Activated CD8-positive, alpha-beta T cell treated with anti-CD3 and anti-CD28 coated beads, Interleukin-2, amount 10 ng/mL, durations not matched to agents 7 days and 5 days (primary cell): ENCODE data around the gene CLDN9. TPM values are rescaled to one million over a fixed set of nuclear protein-coding genes. Genes with fewer than 3 reads are reported as not detected.
A peak's percentile ranks its signal among the peaks of the same experiment; 100 is the strongest.

Experiments
- ATAC-seq: fragments of 150-1000 bp; cut with Tn5 transposase; one replicate; pipeline ENCODE4 v1.10.0; 2021; ENCODE audit warnings: moderate library complexity
- CTCF ChIA-PET: fragments of 350-600 bp; sonication (Branson Sonifier 250); formaldehyde crosslinking; loops from one replicate; lab custom pipeline; 2021; ENCODE audit warnings: antibody characterized with exemption; lab: Charles Lee
- POLR2A ChIA-PET: fragments of 350-600 bp; sonication (Branson Sonifier 250); formaldehyde crosslinking; loops from one replicate; lab custom pipeline; 2021; ENCODE audit warnings: antibody characterized with exemption; lab: Charles Lee
- DNase-seq: peaks from one replicate; pipeline ENCODE4 v3.0.0-alpha.2; 2020
- H3K27ac Mint-ChIP-seq: one replicate; pipeline ENCODE4 v1.8.0; 2021; ENCODE audit warnings: mild to moderate bottlenecking, mixed read lengths
- H3K27me3 Mint-ChIP-seq: one replicate; pipeline ENCODE4 v1.8.0; 2021; ENCODE audit warnings: low read depth, mixed read lengths
- H3K36me3 Mint-ChIP-seq: one replicate; pipeline ENCODE4 v1.8.0; 2021; ENCODE audit warnings: low read depth, mixed read lengths
- H3K4me1 Mint-ChIP-seq: one replicate; pipeline ENCODE4 v1.8.0; 2021; ENCODE audit warnings: low read depth, mixed read lengths
- H3K4me3 Mint-ChIP-seq: one replicate; pipeline ENCODE4 v1.8.0; 2021; ENCODE audit warnings: mild to moderate bottlenecking, mixed read lengths
- H3K9me3 Mint-ChIP-seq: one replicate; pipeline ENCODE4 v1.8.0; 2022; ENCODE audit warnings: mixed read lengths; ENCODE audit not compliant: insufficient read depth
- total RNA-seq, 2 experiments: library from RNA; stranded (reverse); gene quantifications; one replicate each; pipeline ENCODE4 v1.2.3, GENCODE V29; 2021

Gene CLDN9
- total RNA-seq, 2 experiments from 2014 or later: 0.16 TPM; not detected in 1

DNA sequence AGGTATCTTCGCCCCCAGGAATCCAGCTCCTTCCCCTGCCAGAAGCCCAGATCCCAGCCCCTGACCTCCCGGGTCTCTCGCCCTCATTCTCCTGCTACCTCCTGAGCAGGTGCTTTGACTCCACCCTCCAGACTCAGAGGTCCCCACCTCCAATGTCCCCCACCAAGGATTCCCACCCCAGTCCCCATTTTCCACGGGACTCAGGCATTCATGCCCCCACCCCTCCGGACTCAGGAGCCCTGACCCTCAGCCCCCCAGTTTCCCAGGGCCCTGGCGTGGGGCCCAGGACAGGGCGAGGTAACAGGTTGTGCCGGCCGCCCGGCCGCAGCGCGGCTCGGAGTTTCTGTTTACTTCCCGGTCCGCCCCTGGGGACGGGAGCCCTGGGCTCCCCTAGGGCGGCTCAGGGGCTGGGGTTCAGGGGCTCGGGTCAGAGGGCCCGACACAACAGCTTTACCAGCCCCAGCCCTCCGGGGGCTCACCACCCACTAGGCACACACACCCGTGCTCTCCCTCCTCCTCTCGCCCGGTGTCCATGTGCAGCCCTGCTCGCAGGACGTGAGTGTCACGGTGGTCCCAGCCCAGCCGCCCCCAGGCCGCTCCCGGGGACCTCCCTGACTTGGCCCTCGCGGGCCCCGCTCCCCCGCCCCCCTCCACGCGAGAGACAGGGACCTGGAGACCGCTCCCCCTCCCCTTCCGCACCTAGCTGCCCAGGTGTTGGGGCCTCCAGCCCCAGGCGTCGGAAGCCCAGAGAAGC is 23.4 kb downstream of the CLDN9 start:
- DNase-seq (no peak), ATAC-seq (peak; percentile 17)
- CTCF ChIA-PET: interaction anchor here (0.9 to 16.3 kb wide), 7 partner anchors 5 to 92 kb away, joined by 3 to 270 read pairs (median 159); partner anchors contain the start of genes BICDL2, CLDN6, HCFC1R1 and MMP25
- POLR2A ChIA-PET: interaction anchor here (1.4 to 4.9 kb wide), 3 partner anchors 8 to 14 kb away, joined by 3 to 20 read pairs (median 5); partner anchors contain the start of genes HCFC1R1, THOC6 and TNFRSF12A
- no peaks in the 10 kb centered on the region for H3K9me3 Mint-ChIP-seq
- no peaks in the 10 kb centered on the region for H3K36me3 Mint-ChIP-seq
- H3K4me3 Mint-ChIP-seq: no peak overlapping the region
- peaks cover 66% of the 10 kb centered on the region for H3K27me3 Mint-ChIP-seq
- no peak overlapping the region for H3K27ac Mint-ChIP-seq
- peaks cover 16% of the 10 kb centered on the region for H3K4me1 Mint-ChIP-seq

DNA sequence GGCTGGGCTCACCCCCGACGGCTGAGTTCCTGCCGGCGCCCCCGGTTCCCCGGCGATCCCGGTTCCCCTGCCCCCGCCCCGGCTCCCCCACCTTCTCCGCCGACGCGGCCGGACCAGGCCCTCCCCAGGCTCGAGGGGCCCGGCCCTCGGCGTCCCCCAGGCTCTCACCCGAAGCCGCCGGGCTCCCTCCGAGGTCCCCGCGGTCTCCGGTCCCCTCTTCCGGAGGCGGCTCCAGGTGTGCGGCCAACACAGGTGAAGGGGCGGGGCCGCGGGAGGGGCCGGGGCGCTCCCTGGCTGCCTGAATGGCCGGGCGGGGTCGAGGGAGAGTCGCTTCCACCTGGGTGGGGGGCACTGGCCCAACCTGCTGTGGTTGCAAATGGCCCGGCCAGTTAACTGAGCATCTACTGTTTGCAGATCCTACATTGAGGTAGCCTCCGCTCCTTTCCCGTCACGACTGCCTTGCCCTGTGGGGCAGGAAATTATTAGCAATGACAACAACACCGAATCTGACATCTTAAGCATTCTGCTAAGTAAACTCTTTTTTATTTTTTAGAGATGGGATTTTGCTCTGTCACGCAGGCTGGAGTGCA is 24.1 kb downstream of the CLDN9 start, which contains the start of gene BICDL2:
Gene BICDL2 (minus strand): TSS at position 219 of the 590 bp plus-strand sequence. CDS start 1,448 bp downstream, outside the sequence.
- DNase-seq (no peak), ATAC-seq (peak; percentile 21)
- CTCF ChIA-PET: interaction anchor here (2.1 to 16.3 kb wide), 2 partner anchors 6 to 93 kb away, joined by 6 to 270 read pairs; no protein-coding TSS in a partner anchor
- POLR2A ChIA-PET: interaction anchor here (1.4 kb wide), 1 partner anchor 12 kb away, joined by 3 read pairs; no protein-coding TSS in a partner anchor
- H3K4me1 Mint-ChIP-seq: peaks cover 14% of the 10 kb centered on the region
- peaks cover 65% of the 10 kb centered on the region for H3K27me3 Mint-ChIP-seq
- no peak within 1 kb of the TSS for H3K27ac Mint-ChIP-seq
- no peaks in the 10 kb centered on the region for H3K9me3 Mint-ChIP-seq
- no peaks in the 10 kb centered on the region for H3K36me3 Mint-ChIP-seq
- no peak within 1 kb of the TSS for H3K4me3 Mint-ChIP-seq

DNA sequence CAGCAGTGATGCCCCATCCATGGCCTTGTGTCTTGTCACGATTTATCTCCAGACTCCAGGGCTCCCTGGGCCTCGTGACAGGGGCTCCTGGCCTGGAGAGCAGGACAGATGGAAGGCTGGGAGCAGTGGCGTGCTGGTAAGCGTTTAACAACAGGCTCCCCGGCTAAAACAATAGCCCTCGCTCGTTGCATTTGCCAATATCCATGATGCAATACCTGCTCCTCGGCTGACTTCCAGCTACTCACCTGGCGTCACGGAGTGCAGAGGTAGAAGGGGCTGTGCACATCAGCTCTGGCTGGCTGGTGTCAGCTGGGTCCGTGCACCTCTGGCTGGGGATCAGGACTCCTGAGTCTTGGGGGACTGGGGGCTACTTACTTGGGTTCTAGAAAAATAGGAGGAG is 25.5 kb downstream of the CLDN9 start:
- Mint-ChIP-seq H3K27me3 (peaks cover 58% of the 10 kb centered on the region), H3K4me1 (peaks cover 10% of the 10 kb centered on the region), H3K9me3 (no peaks in the 10 kb centered on the region), H3K27ac (no peak overlapping the region), H3K4me3 (no peak overlapping the region), H3K36me3 (no peaks in the 10 kb centered on the region)
- DNase-seq (no peak), ATAC-seq (no peak)
- CTCF ChIA-PET: interaction anchor here (0.9 to 16.3 kb wide), 5 partner anchors 7 to 91 kb away, joined by 3 to 270 read pairs (median 6); no protein-coding TSS in a partner anchor
- POLR2A ChIA-PET: interaction anchor here (2.6 kb wide), 1 partner anchor 11 kb away, joined by 7 read pairs; no protein-coding TSS in a partner anchor

DNA sequence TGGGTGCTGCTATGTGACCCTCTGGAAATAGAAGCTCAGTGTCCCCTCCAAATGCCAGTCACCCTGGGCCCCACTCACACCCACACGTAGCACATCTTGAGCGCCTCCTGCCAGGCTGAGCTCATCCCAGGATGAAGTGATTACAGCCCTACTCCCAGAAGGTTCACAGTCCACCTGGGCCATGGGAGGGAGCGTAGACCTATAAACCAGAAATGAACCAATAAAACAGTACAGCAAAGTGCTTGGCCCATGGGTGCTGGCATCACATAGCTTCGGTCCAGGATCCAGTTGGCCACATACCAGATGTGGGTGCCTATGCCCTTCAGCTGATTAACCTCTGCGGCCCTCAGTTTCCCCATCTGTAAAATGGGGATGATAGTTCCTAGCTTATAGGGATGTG is 26.2 kb downstream of the CLDN9 start:
- Mint-ChIP-seq H3K4me3 (no peak overlapping the region), H3K27me3 (peaks cover 58% of the 10 kb centered on the region), H3K4me1 (peaks cover 8% of the 10 kb centered on the region), H3K9me3 (no peaks in the 10 kb centered on the region), H3K36me3 (peaks cover 1% of the 10 kb centered on the region), H3K27ac (no peak overlapping the region)
- ATAC-seq (no peak), DNase-seq (no peak)
- ChIA-PET POLR2A (interaction anchor here (0.8 to 2.6 kb wide), 3 partner anchors 10 to 96 kb away, joined by 3 to 7 read pairs (median 3); partner anchors contain the start of gene ZNF213), CTCF (interaction anchor here (0.9 to 16.3 kb wide), 6 partner anchors 8 to 91 kb away, joined by 3 to 270 read pairs (median 6); no protein-coding TSS in a partner anchor)

DNA sequence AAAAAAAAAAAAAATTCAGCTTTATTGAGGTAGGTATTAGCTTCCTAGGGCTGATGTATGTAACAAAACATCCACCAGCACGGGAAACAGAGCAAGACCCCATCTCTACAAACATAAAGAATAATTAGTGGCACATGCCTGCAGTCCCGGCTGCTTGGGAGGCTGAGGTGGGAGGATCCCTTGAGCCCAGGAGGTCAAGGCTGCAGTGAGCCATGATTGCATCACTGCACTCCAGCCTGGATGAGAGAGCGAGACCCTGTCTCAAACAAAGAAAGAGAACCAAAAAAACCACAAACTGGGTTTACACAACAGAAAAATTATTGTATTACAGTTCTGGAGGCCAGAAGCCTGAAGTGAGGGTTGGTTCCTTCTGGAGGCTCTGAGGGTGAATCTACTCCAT is 29.7 kb downstream of the CLDN9 start:
- DNase-seq (no peak), ATAC-seq (no peak)
- peaks cover 49% of the 10 kb centered on the region for H3K27me3 Mint-ChIP-seq
- ChIA-PET CTCF (interaction anchor here (1.3 to 16.3 kb wide), 3 partner anchors 11 to 87 kb away, joined by 7 to 270 read pairs (median 7); no protein-coding TSS in a partner anchor), POLR2A (interaction anchor here (1.0 to 2.9 kb wide), 5 partner anchors 9 to 87 kb away, joined by 3 to 15 read pairs (median 4); no protein-coding TSS in a partner anchor)
- no peak overlapping the region for H3K27ac Mint-ChIP-seq
- H3K4me3 Mint-ChIP-seq: no peak overlapping the region
- no peaks in the 10 kb centered on the region for H3K9me3 Mint-ChIP-seq
- H3K4me1 Mint-ChIP-seq: peaks cover 15% of the 10 kb centered on the region
- H3K36me3 Mint-ChIP-seq: peaks cover 14% of the 10 kb centered on the region

DNA sequence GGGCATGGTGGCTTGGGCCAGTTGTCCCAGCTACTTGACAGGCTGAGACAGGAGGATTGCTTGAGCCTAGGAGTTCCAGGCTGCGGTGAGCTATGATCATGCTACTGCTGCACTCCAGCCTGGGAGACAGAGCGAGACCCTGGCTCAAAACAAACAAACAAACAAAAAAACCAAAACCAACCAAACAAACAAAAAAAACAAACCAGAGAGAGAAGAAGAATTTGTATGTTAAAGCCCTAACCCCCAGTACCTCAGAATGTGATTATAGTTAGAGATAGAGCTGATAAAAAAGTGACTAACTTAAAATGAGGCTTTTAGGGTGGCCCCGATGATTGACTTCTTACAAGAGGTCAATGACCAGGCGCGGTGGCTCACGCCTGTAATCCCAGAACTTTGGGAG is 32.0 kb downstream of the CLDN9 start:
- peak overlapping the region; percentile 78 for H3K27ac Mint-ChIP-seq
- H3K4me1 Mint-ChIP-seq: peaks cover 38% of the 10 kb centered on the region
- peaks cover 27% of the 10 kb centered on the region for H3K36me3 Mint-ChIP-seq
- ChIA-PET POLR2A (interaction anchor here (1.3 to 2.9 kb wide), 3 partner anchors 10 to 91 kb away, joined by 4 to 15 read pairs (median 5); partner anchors contain the start of gene ZNF213), CTCF (interaction anchor here (16.3 kb wide), 1 partner anchor 14 kb away, joined by 270 read pairs; no protein-coding TSS in a partner anchor)
- H3K27me3 Mint-ChIP-seq: peaks cover 34% of the 10 kb centered on the region
- no peak for ATAC-seq
- no peaks in the 10 kb centered on the region for H3K9me3 Mint-ChIP-seq
- DNase-seq: no peak
- peak overlapping the region; percentile 83 for H3K4me3 Mint-ChIP-seq

DNA sequence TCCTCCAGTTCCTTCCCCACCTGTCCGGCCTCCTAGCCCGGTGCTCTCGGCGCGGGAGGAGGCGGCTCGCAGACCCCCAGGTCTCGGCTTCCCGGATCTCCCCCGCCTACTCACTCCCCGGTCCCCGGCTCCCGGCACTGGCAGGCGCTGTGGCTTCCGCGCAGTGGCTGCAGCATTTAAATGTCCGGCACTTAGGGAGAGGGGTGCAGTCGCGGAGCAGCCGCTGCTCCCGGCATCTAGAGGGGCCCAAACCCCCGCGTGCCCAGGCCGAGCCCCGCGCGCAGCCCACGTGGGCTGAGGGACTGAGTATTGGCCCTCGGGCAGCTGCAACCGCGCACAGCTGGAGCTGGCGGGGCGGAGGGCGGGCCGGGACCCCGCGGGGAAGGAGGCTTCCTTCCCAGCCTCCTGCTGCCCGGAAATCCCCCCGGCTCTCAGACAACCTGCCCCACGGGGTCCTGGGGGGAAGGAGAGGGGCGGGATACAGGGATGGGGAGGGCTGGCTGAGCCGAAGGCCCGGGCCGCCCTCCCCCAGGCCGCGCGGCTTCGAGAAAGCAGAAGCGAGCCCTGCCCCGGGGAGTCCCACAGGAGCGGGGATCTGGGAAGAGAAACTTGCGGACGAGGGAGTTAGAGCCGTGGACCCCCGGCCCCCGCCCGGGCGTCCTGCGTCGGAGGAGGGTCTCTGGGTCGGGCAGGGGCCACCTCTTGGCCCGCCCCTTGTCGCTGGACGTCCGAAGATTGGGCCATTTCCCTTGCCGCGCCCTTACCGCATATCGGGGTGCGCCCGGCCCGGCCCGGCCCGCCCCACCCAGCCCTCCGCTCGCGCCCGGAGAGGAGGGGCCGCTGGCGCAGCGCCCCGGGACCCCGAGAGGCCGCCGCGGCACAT is 33.3 kb downstream of the CLDN9 start, which contains the start of gene MMP25:
Gene MMP25 (plus strand): TSS at position 804 of the 883 bp plus-strand sequence. CDS start 357 bp downstream, outside the sequence.
- H3K4me1 Mint-ChIP-seq: peaks cover 51% of the 10 kb centered on the region
- peak within 1 kb of the TSS; percentile 83 for H3K4me3 Mint-ChIP-seq
- no peaks in the 10 kb centered on the region for H3K9me3 Mint-ChIP-seq
- ChIA-PET CTCF (interaction anchor here (0.8 to 16.3 kb wide), 6 partner anchors 12 to 86 kb away, joined by 3 to 270 read pairs (median 4); no protein-coding TSS in a partner anchor), POLR2A (interaction anchor here (1.0 to 1.4 kb wide), 4 partner anchors 11 to 83 kb away, joined by 3 to 5 read pairs (median 4); no protein-coding TSS in a partner anchor)
- ATAC-seq: peak; percentile 43
- peak within 1 kb of the TSS; percentile 90 for H3K27ac Mint-ChIP-seq
- DNase-seq: peak; percentile 44
- peaks cover 32% of the 10 kb centered on the region for H3K27me3 Mint-ChIP-seq
- H3K36me3 Mint-ChIP-seq: peaks cover 40% of the 10 kb centered on the region

DNA sequence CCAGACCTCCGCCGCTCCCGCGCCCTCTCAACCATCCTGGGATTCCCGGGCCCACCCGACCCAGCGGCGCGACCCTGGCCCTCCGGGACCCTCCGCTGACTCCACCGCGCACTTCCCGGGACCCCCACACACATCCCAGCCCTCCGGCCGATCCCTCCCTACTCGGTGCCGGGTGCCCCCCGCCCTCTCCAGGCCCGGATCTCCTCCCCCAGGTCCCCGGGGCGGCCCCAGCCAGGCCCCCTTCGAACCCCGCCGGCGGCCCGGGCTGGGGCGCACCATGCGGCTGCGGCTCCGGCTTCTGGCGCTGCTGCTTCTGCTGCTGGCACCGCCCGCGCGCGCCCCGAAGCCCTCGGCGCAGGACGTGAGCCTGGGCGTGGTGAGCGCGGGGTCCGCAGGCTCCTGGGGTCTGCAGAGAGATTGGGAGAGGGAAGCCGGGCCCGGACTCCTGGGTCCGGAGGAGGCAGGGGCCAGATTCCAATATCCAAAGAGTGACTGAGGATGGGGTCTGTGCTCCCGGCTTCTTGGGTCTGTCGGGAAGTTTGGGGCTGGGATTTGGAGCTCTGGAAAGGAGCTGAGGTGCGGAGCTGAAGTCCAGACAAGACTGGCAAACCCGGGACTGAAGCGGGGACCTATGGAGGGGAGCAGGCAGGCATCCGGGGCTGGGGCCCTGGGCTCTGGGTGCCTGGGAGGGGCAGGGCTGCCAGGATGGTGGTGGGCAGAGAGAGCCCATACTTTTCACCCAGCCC is 34.1 kb downstream of the CLDN9 start:
- peaks cover 47% of the 10 kb centered on the region for H3K36me3 Mint-ChIP-seq
- no peaks in the 10 kb centered on the region for H3K9me3 Mint-ChIP-seq
- H3K27ac Mint-ChIP-seq: peak overlapping the region; percentile 90
- ChIA-PET CTCF (interaction anchor here (0.6 to 16.3 kb wide), 4 partner anchors 12 to 174 kb away, joined by 3 to 270 read pairs (median 24); no protein-coding TSS in a partner anchor), POLR2A (interaction anchor here (0.8 to 2.4 kb wide), 4 partner anchors 11 to 87 kb away, joined by 3 to 19 read pairs (median 6); partner anchors contain the start of genes HCFC1R1, THOC6 and ZNF213)
- DNase-seq: peak; percentile 53
- peak overlapping the region; percentile 83 for H3K4me3 Mint-ChIP-seq
- H3K4me1 Mint-ChIP-seq: peaks cover 59% of the 10 kb centered on the region
- ATAC-seq: peak; percentile 42
- peaks cover 32% of the 10 kb centered on the region for H3K27me3 Mint-ChIP-seq

DNA sequence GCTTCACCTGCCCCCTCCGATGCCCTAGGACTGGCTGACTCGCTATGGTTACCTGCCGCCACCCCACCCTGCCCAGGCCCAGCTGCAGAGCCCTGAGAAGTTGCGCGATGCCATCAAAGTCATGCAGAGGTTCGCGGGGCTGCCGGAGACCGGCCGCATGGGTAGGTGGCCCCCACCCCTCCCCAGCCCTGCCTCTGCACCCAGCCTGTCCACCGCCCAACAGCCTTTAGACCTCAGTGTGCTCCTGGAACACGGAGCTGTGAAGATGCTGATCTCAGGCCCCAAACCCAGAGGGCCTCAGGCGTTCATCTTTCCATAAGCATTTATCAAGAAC is 34.6 kb downstream of the CLDN9 start:
- Mint-ChIP-seq H3K9me3 (no peaks in the 10 kb centered on the region), H3K36me3 (peaks cover 51% of the 10 kb centered on the region), H3K27ac (peak overlapping the region; percentile 90), H3K4me3 (peak overlapping the region; percentile 83), H3K4me1 (peaks cover 64% of the 10 kb centered on the region), H3K27me3 (peaks cover 32% of the 10 kb centered on the region)
- ATAC-seq (no peak), DNase-seq (peak; percentile 46)
- CTCF ChIA-PET: interaction anchor here (0.6 to 16.3 kb wide), 7 partner anchors 12 to 175 kb away, joined by 3 to 270 read pairs (median 4); no protein-coding TSS in a partner anchor
- POLR2A ChIA-PET: interaction anchor here (0.8 to 2.4 kb wide), 5 partner anchors 10 to 102 kb away, joined by 3 to 19 read pairs (median 4); partner anchors contain the start of genes HCFC1R1, THOC6 and ZNF213
